Heart left ventricle (tissue), 13 donors: ENCODE data around the gene METRNL.

ENCODE experiments used
- POLR2A ChIP-seq, 2 donors: fragments of 450-650 bp; IDR thresholded peaks; one replicate each; pipeline ENCODE4 v1.6.1; 2017; ENCODE audit warnings: antibody characterized with exemption in 2 of 2, mild to moderate bottlenecking in 2 of 2, moderate library complexity in 2 of 2
- TF ChIP-seq, protein P1 (sequence below), 12 donors: fragments of 200-600 bp; sonication (generic) in 4 of 12; IDR thresholded peaks; one replicate each; pipeline versions ENCODE4 v1.5.0 to v1.8.0; 2018 to 2022; ENCODE audit warnings: antibody characterized with exemption in 12 of 12, mild to moderate bottlenecking in 5 of 12
- donor health status: ischemic (EF 13 %, LVEDD 7.1; RV severe dilation, severe dysfunction).
- donor health status: DM: no; HTN: yes; CAD: no.
- donor health status: DM: no; HTN: no; CAD: no.
- donor health status: ischemic (EF 25% LVEDD 6.9; RV normal size, moderate dysfunction).
- donor health status: ischemic (EF 25% LVEDD 5.7; RV mildly dilated, moderate dysfunction).
- donor health status: ischemic (EF 35%, LVEDD 5.7; RV mildly dilated, moderate dysfunction).
- donor health status: nonischemic (EF 11% LVEDD 7.7; RV severe dilation, severe dysfunction).
- donor health status: DM: yes; HTN: yes; CAD: no.
- donor health status: PGD.
- donor health status: ischemic (EF 29% LVEDD 5.4; RV normal size, mild dysfunction).
- donor health status: nonischemic (EF 23%, LVEDD 6.1; RV moderate dilation, normal function).

DNA sequence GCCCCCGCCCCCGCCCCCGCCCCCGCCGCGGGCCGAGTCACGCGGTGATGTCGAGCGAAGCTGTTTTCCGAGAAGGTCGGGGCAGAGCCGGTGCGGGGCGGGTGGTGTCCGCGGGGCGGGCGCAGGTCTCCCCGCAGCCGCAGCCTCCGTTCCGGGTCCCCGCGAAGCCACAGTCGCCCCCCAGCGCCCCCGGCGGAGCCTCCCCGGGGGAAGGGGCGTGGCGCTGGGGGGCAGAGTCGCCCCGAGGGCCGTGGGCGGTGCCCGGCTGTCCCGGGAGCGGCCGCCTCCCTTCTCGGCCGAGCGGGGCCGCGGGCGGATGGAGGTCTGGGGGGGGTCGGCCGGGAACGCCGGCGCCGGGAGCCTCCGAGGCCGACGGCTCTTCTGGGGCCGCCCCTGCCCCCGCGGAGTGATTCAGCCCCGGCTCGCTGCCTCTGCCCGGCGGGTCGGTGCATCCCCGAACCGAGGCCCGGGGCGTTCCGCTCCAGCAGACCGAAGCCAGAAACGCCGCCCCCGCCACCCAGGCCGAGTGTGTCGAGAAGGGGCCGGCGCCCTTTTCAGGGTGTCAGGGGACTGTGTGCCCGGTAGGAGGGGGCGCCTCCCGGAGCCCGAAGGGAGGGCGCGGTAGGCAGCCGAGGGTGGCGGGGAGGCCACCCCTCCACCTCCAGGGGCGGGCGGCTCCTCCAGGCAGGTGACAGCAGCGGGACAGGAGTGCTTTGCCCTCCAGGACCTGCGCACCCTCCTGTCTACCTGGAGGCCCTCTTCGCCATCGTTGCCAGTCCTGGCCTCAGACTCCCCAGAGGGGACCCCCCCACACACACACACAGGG, 1.7 kb downstream of the METRNL start:
- no peak for TF ChIP-seq POLR2A (IDR thresholded peaks at IDR 0.05)
- TF ChIP-seq, protein P1, sequence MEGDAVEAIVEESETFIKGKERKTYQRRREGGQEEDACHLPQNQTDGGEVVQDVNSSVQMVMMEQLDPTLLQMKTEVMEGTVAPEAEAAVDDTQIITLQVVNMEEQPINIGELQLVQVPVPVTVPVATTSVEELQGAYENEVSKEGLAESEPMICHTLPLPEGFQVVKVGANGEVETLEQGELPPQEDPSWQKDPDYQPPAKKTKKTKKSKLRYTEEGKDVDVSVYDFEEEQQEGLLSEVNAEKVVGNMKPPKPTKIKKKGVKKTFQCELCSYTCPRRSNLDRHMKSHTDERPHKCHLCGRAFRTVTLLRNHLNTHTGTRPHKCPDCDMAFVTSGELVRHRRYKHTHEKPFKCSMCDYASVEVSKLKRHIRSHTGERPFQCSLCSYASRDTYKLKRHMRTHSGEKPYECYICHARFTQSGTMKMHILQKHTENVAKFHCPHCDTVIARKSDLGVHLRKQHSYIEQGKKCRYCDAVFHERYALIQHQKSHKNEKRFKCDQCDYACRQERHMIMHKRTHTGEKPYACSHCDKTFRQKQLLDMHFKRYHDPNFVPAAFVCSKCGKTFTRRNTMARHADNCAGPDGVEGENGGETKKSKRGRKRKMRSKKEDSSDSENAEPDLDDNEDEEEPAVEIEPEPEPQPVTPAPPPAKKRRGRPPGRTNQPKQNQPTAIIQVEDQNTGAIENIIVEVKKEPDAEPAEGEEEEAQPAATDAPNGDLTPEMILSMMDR (IDR thresholded peaks at IDR 0.05) = no peak
